Liver (tissue), 3 donors: ENCODE results near the gene WDR81.
"Not testable (repeated sequence)": the region's sequence is repeated elsewhere in the genome, so short reads cannot be mapped to it uniquely, and the experiment has no call there.

Source experiments
- EGR1 ChIP-seq, 2 donors: IDR thresholded peaks; 2 replicates each; pipeline ENCODE4 v1.6.1; 2016 to 2018; ENCODE audit warnings: antibody characterized with exemption in 2 of 2, low read depth in 2 of 2
- FOXA1 ChIP-seq: IDR thresholded peaks from 2 replicates; pipeline ENCODE4 v1.6.1; 2016; ENCODE audit warnings: antibody characterized with exemption
- JUND ChIP-seq, 2 donors: IDR thresholded peaks; 2 replicates each; pipeline ENCODE4 v1.6.1; 2016; ENCODE audit warnings: antibody characterized with exemption in 2 of 2
- RAD21 ChIP-seq, 2 donors: IDR thresholded peaks; 2 replicates each; pipeline ENCODE4 v1.6.1; 2016; ENCODE audit warnings: antibody characterized with exemption in 2 of 2, mild to moderate bottlenecking in 2 of 2
- SP1 ChIP-seq: IDR thresholded peaks from 2 replicates; pipeline ENCODE4 v1.6.1; 2018; ENCODE audit warnings: antibody characterized with exemption, mild to moderate bottlenecking
- TAF1 ChIP-seq: conservative IDR thresholded peaks from 2 replicates; pipeline ENCODE4 v1.6.1; 2016; ENCODE audit warnings: antibody characterized with exemption, mild to moderate bottlenecking
- YY1 ChIP-seq: IDR thresholded peaks from 2 replicates; pipeline ENCODE4 v1.6.1; 2016; ENCODE audit warnings: antibody characterized with exemption, mild to moderate bottlenecking
- TF ChIP-seq, protein P1 (sequence below): fragments of 150-350 bp; IDR thresholded peaks from 2 replicates; pipeline ENCODE4 v1.5.1; 2017; ENCODE audit warnings: improper control_type of control experiment, low read depth, low read length; ENCODE audit not compliant: missing input control
- TF ChIP-seq, protein P2 (sequence below): IDR thresholded peaks from 2 replicates; pipeline ENCODE4 v1.6.1; 2016; ENCODE audit warnings: antibody characterized with exemption
- TF ChIP-seq, protein P3 (sequence below): IDR thresholded peaks from 2 replicates; pipeline ENCODE4 v1.6.1; 2016; ENCODE audit warnings: antibody characterized with exemption, mild to moderate bottlenecking
- TF ChIP-seq, protein P4 (sequence below): IDR thresholded peaks from 2 replicates; pipeline ENCODE4 v1.6.1; 2016; ENCODE audit warnings: antibody characterized with exemption
- donor health status: healthy.
- donor health status: healthy.

DNA sequence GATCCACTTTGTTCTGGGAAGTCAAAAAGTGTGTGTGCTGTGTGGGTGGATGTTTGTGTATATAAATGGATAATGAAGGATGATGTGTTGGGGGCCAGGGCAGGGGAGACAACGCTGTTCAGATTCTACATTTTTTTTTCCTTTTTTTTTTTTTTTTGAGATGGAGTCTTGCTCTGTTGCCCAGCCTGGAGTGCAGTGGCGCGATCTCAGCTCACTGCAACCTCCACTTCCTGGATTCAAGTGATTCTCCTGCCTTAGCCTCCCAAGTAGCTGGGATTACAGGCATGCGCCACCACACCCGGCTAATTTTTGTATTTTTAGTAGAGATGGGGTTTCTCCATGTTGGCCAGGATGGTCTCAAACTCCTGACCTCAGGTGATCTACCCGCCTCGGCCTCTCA lies 40.2 kb downstream of the WDR81 start:
- TF ChIP-seq, protein P1, sequence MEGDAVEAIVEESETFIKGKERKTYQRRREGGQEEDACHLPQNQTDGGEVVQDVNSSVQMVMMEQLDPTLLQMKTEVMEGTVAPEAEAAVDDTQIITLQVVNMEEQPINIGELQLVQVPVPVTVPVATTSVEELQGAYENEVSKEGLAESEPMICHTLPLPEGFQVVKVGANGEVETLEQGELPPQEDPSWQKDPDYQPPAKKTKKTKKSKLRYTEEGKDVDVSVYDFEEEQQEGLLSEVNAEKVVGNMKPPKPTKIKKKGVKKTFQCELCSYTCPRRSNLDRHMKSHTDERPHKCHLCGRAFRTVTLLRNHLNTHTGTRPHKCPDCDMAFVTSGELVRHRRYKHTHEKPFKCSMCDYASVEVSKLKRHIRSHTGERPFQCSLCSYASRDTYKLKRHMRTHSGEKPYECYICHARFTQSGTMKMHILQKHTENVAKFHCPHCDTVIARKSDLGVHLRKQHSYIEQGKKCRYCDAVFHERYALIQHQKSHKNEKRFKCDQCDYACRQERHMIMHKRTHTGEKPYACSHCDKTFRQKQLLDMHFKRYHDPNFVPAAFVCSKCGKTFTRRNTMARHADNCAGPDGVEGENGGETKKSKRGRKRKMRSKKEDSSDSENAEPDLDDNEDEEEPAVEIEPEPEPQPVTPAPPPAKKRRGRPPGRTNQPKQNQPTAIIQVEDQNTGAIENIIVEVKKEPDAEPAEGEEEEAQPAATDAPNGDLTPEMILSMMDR, result not testable (repeated sequence)
- not testable (repeated sequence) for TF ChIP-seq YY1; RAD21 (IDR thresholded peaks at IDR 0.05); JUND (IDR thresholded peaks at IDR 0.05); TAF1; FOXA1; SP1
- TF ChIP-seq, protein P2, sequence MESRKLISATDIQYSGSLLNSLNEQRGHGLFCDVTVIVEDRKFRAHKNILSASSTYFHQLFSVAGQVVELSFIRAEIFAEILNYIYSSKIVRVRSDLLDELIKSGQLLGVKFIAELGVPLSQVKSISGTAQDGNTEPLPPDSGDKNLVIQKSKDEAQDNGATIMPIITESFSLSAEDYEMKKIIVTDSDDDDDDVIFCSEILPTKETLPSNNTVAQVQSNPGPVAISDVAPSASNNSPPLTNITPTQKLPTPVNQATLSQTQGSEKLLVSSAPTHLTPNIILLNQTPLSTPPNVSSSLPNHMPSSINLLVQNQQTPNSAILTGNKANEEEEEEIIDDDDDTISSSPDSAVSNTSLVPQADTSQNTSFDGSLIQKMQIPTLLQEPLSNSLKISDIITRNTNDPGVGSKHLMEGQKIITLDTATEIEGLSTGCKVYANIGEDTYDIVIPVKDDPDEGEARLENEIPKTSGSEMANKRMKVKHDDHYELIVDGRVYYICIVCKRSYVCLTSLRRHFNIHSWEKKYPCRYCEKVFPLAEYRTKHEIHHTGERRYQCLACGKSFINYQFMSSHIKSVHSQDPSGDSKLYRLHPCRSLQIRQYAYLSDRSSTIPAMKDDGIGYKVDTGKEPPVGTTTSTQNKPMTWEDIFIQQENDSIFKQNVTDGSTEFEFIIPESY, result not testable (repeated sequence)
- TF ChIP-seq EGR1 (IDR thresholded peaks at IDR 0.05; ENCODE audit: low read depth in 2 of 2), result peak in 1 of 2 donors; percentile 33
- TF ChIP-seq, protein P3, sequence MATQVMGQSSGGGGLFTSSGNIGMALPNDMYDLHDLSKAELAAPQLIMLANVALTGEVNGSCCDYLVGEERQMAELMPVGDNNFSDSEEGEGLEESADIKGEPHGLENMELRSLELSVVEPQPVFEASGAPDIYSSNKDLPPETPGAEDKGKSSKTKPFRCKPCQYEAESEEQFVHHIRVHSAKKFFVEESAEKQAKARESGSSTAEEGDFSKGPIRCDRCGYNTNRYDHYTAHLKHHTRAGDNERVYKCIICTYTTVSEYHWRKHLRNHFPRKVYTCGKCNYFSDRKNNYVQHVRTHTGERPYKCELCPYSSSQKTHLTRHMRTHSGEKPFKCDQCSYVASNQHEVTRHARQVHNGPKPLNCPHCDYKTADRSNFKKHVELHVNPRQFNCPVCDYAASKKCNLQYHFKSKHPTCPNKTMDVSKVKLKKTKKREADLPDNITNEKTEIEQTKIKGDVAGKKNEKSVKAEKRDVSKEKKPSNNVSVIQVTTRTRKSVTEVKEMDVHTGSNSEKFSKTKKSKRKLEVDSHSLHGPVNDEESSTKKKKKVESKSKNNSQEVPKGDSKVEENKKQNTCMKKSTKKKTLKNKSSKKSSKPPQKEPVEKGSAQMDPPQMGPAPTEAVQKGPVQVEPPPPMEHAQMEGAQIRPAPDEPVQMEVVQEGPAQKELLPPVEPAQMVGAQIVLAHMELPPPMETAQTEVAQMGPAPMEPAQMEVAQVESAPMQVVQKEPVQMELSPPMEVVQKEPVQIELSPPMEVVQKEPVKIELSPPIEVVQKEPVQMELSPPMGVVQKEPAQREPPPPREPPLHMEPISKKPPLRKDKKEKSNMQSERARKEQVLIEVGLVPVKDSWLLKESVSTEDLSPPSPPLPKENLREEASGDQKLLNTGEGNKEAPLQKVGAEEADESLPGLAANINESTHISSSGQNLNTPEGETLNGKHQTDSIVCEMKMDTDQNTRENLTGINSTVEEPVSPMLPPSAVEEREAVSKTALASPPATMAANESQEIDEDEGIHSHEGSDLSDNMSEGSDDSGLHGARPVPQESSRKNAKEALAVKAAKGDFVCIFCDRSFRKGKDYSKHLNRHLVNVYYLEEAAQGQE, result not testable (repeated sequence)
- TF ChIP-seq, protein P4, sequence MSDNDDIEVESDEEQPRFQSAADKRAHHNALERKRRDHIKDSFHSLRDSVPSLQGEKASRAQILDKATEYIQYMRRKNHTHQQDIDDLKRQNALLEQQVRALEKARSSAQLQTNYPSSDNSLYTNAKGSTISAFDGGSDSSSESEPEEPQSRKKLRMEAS, result not testable (repeated sequence)
